HG02840 (cell line): ENCODE data around the gene GAST.

ENCODE experiments used
- ATAC-seq: cut with Tn5 transposase; IDR thresholded peaks from one replicate; pipeline ENCODE4 v1.9.1; 2021; ENCODE audit warnings: mild to moderate bottlenecking, moderate library complexity, moderate number of reproducible peaks; ENCODE audit not compliant: unreplicated experiment, low FRiP score

GAST gene

GRCh38 chr17:41738077-41738800 is 26.1 kb downstream of the GAST start:
- ATAC-seq, result no peak

GRCh38 chr17:41738801-41739112 is 26.6 kb downstream of the GAST start:
- no peak for ATAC-seq

- ATAC-seq, result no peak
Observed at GRCh38 chr17:41739661-41740352, 27.7 kb downstream of the GAST start.

GRCh38 chr17:41740506-41740905 is 28.4 kb downstream of the GAST start:
- ATAC-seq, result no peak

- ATAC-seq, result no peak
Observed at GRCh38 chr17:41741709-41742108, 29.6 kb downstream of the GAST start.

- no peak for ATAC-seq
Observed at GRCh38 chr17:41748275-41748674, 36.1 kb downstream of the GAST start.

GRCh38 chr17:41750862-41751261 is 38.7 kb downstream of the GAST start:
- ATAC-seq, result no peak

- no peak for ATAC-seq
Observed at GRCh38 chr17:41751288-41751687, 39.2 kb downstream of the GAST start.

GRCh38 chr17:41754066-41754465 is 41.9 kb downstream of the GAST start:
- no peak for ATAC-seq

- no peak for ATAC-seq
Observed at GRCh38 chr17:41758601-41759000, 46.5 kb downstream of the GAST start.

GRCh38 chr17:41760878-41761277 is 48.7 kb downstream of the GAST start:
- no peak for ATAC-seq

- ATAC-seq, result no peak
Observed at GRCh38 chr17:41762391-41762790, 50.3 kb downstream of the GAST start.

GRCh38 chr17:41762841-41763240 is 50.7 kb downstream of the GAST start:
- ATAC-seq, result no peak

- no peak for ATAC-seq
Observed at GRCh38 chr17:41763327-41763726, 51.2 kb downstream of the GAST start.
